HEK293T (cell line): ENCODE data around the gene SERPINA4.

ENCODE experiments used
- CTCF ChIA-PET: fragments of 350-600 bp; formaldehyde crosslinking; extraction: SDS; loops from one replicate; lab custom pipeline; 2021; ENCODE audit warnings: antibody characterized with exemption, inconsistent platforms; lab: Yijun Ruan, JAX
- POLR2A ChIA-PET: fragments of 350-600 bp; formaldehyde crosslinking; extraction: SDS; loops from one replicate; lab custom pipeline; 2020; ENCODE audit warnings: antibody characterized with exemption, inconsistent platforms; lab: Yijun Ruan, JAX
- DNase-seq: peaks from one replicate; pipeline ENCODE4 v3.0.0; 2012; ENCODE audit warnings: mixed read lengths; ENCODE audit errors: extremely low spot score
- ARNT ChIP-seq: fragments of 450-650 bp; IDR thresholded peaks from 2 replicates; pipeline ENCODE4 v1.6.1; 2017; ENCODE audit warnings: mild to moderate bottlenecking
- BHLHE40 ChIP-seq: fragments of 450-650 bp; IDR thresholded peaks from 2 replicates; pipeline ENCODE4 v1.6.1; 2016; ENCODE audit warnings: mild to moderate bottlenecking, moderate library complexity, borderline replicate concordance
- CTBP1 ChIP-seq: fragments of 450-650 bp; IDR thresholded peaks from 2 replicates; pipeline ENCODE4 v1.6.1; 2016; ENCODE audit warnings: borderline replicate concordance
- ELF4 ChIP-seq: fragments of 450-650 bp; IDR thresholded peaks from 2 replicates; pipeline ENCODE4 v1.6.1; 2017; ENCODE audit warnings: antibody characterized with exemption
- FOXA1 ChIP-seq: fragments of 450-650 bp; IDR thresholded peaks from 2 replicates; pipeline ENCODE4 v1.6.1; 2016; ENCODE audit warnings: mild to moderate bottlenecking
- FOXK2 ChIP-seq: fragments of 450-650 bp; IDR thresholded peaks from 2 replicates; pipeline ENCODE4 v1.6.1; 2016; ENCODE audit warnings: mild to moderate bottlenecking
- FOXM1 ChIP-seq: fragments of 450-650 bp; IDR thresholded peaks from 2 replicates; pipeline ENCODE4 v1.6.1; 2017; ENCODE audit warnings: mild to moderate bottlenecking, borderline replicate concordance
- HDGF ChIP-seq: fragments of 450-650 bp; IDR thresholded peaks from 2 replicates; pipeline ENCODE4 v1.6.1; 2017; ENCODE audit warnings: antibody characterized with exemption, borderline replicate concordance
- L3MBTL2 ChIP-seq: fragments of 450-650 bp; conservative IDR thresholded peaks from 2 replicates; pipeline ENCODE4 v1.6.1; 2016; ENCODE audit warnings: mild to moderate bottlenecking
- LEF1 ChIP-seq: fragments of 450-650 bp; IDR thresholded peaks from 2 replicates; pipeline ENCODE4 v1.6.1; 2017; ENCODE audit warnings: mild to moderate bottlenecking, borderline replicate concordance
- NFRKB ChIP-seq: fragments of 450-650 bp; IDR thresholded peaks from 2 replicates; pipeline ENCODE4 v1.6.1; 2016; ENCODE audit warnings: mild to moderate bottlenecking, moderate library complexity
- PKNOX1 ChIP-seq: fragments of 450-650 bp; IDR thresholded peaks from 2 replicates; pipeline ENCODE4 v1.6.1; 2016
- SP1 ChIP-seq: fragments of 450-650 bp; IDR thresholded peaks from 2 replicates; pipeline ENCODE4 v1.6.1; 2017
- SUZ12 ChIP-seq: fragments of 450-650 bp; IDR thresholded peaks from 2 replicates; pipeline ENCODE4 v1.6.1; 2016; ENCODE audit warnings: mild to moderate bottlenecking
- TARDBP ChIP-seq: fragments of 450-650 bp; IDR thresholded peaks from 2 replicates; pipeline ENCODE4 v1.6.1; 2016
- ZNF384 ChIP-seq: fragments of 450-650 bp; IDR thresholded peaks from 2 replicates; pipeline ENCODE4 v1.6.1; 2016

The SERPINA4 gene

DNA sequence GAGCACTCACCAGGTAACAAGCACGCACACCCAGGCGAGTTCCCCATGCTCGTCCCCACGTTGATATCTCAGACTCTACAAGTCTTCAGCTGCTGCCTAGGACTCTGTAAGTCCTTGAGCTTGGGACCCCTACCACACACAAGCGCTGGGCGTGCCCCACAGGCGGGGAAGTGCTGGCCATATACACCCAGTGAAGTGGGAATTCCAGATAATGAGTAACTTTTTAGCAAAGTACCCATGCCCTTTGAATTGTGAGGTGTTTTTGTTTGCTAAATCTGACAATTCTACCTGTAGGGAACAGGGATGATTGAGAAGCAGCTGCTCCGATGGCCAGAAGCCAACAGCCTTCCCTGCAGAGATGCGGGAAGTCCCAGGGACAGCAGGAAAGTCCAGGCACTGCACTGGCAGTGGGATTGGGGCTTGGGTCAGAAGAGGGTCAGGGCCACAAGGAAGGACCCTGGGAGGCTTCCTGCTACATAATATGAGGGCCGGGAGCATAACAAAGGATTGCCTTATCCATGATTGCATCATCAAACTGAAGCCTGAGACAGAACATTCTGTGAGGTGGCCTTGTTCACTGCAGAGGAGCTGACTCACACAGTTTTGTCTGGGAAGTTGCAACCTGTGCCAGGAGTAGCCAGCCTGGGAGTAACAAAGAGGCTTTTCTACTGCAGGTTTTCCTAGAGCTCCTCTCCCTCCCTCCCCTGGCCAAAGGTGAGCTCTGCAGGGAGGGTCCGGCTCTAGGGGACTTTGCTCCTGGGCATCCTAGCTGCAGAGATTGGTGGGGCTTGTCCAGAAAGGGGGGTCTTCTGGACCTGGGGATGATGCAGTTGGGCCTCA is 37.8 kb downstream of the SERPINA4 start:
- no peak for DNase-seq
- TF ChIP-seq ELF4 = no peak
- TF ChIP-seq LEF1 = no peak
- no peak for TF ChIP-seq PKNOX1
- ChIA-PET CTCF (no interaction called here), POLR2A (no interaction called here)

GRCh38 chr14:94599656-94600004 is 38.4 kb downstream of the SERPINA4 start:
- ChIA-PET POLR2A (no interaction called here), CTCF (no interaction called here)
- DNase-seq = no peak
- TF ChIP-seq NFRKB = no peak
- no peak for TF ChIP-seq BHLHE40
- no peak for TF ChIP-seq SP1
- TF ChIP-seq ARNT = no peak
- TF ChIP-seq SUZ12 = no peak
- TF ChIP-seq CTBP1 = no peak
- TF ChIP-seq LEF1 = no peak
- TF ChIP-seq ZNF384 = no peak
- no peak for TF ChIP-seq FOXK2
- TF ChIP-seq PKNOX1 = no peak

GRCh38 chr14:94600148-94600545 is 38.9 kb downstream of the SERPINA4 start:
- ChIA-PET CTCF (interaction anchor here (0.6 kb wide), 2 partner anchors 23 to 255 kb away, joined by 4 to 5 read pairs; no protein-coding TSS in a partner anchor), POLR2A (interaction anchor here (0.6 to 0.9 kb wide), 2 partner anchors 40 to 618 kb away, joined by 3 to 4 read pairs; no protein-coding TSS in a partner anchor)
- no peak for DNase-seq
- TF ChIP-seq FOXA1 = no peak
- TF ChIP-seq PKNOX1 = no peak
- no peak for TF ChIP-seq TARDBP
- TF ChIP-seq CTBP1 = no peak
- no peak for TF ChIP-seq ELF4
- no peak for TF ChIP-seq L3MBTL2
- TF ChIP-seq ARNT = no peak

DNA sequence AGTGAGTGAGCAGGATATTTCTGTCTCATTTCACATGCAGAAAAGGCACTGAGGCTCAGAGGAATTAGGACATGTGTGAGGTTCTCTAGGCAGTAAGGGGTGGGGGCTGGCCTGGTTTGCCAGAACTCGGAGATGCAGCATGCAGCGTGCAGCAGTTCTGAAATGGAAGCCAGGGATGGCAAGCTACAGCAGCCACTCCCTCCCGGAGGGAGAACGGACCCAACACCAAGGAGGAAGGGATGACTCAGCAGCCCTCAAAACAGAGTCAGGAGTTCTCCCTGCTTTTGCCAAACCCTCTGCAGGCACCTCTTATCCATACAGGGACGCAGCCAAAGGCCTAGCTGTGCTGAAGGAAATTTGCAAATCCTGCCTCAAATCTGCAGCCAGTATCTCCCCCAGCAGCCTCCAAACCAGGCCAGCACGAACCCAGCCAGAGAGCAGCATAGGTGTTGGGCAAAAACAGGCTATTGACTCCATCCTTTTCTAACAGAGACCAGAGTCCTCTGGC is 40.7 kb downstream of the SERPINA4 start:
- CTCF ChIA-PET = no interaction called here
- TF ChIP-seq FOXK2 = no peak
- no peak for TF ChIP-seq ELF4
- no peak for TF ChIP-seq SP1
- no peak for TF ChIP-seq CTBP1
- no peak for TF ChIP-seq FOXA1
- no peak for TF ChIP-seq FOXM1
- no peak for TF ChIP-seq HDGF
- no peak for TF ChIP-seq BHLHE40
- no peak for TF ChIP-seq NFRKB
- TF ChIP-seq TARDBP = no peak
- TF ChIP-seq LEF1 = no peak
- TF ChIP-seq ZNF384 = no peak
- no peak for TF ChIP-seq L3MBTL2
- TF ChIP-seq PKNOX1 = no peak
- POLR2A ChIA-PET = no interaction called here
- no peak for DNase-seq

GRCh38 chr14:94602722-94603121 is 41.5 kb downstream of the SERPINA4 start:
- no peak for DNase-seq
- TF ChIP-seq CTBP1 (no peak), SUZ12 (no peak), ZNF384 (no peak), HDGF (no peak), NFRKB (no peak), SP1 (no peak), ELF4 (no peak), PKNOX1 (no peak), LEF1 (no peak), BHLHE40 (no peak), FOXK2 (no peak), L3MBTL2 (no peak), TARDBP (no peak), FOXA1 (no peak), FOXM1 (no peak), ARNT (no peak)
- CTCF ChIA-PET = no interaction called here
- POLR2A ChIA-PET = no interaction called here
